Measurements from ENCODE around the gene SEMA4F.

DNA sequence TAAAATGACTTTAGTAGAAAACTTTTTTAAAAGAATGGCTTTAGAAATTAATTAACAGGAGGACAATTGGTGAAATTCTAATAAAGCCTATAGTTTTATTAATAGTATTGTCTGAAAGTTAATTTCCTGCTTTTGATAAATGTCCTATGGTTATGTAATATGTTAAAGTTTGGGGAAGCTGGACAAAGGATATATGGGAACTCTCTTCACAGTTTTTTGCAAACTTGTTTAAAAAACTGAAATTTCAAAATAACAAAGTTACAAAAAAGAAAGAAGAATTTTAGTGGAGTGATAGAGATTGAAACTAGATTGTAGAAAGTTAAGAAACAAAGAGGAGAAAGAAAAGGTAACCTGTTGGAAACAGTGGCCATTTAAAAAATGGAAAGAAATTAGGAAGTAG is 67.3 kb downstream of the SEMA4F start:
- no peak for TF ChIP-seq POLR2A (IDR thresholded peaks at IDR 0.05)
- TF ChIP-seq, protein P1, sequence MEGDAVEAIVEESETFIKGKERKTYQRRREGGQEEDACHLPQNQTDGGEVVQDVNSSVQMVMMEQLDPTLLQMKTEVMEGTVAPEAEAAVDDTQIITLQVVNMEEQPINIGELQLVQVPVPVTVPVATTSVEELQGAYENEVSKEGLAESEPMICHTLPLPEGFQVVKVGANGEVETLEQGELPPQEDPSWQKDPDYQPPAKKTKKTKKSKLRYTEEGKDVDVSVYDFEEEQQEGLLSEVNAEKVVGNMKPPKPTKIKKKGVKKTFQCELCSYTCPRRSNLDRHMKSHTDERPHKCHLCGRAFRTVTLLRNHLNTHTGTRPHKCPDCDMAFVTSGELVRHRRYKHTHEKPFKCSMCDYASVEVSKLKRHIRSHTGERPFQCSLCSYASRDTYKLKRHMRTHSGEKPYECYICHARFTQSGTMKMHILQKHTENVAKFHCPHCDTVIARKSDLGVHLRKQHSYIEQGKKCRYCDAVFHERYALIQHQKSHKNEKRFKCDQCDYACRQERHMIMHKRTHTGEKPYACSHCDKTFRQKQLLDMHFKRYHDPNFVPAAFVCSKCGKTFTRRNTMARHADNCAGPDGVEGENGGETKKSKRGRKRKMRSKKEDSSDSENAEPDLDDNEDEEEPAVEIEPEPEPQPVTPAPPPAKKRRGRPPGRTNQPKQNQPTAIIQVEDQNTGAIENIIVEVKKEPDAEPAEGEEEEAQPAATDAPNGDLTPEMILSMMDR (IDR thresholded peaks at IDR 0.05) = no peak
